A549 (cell line): Measurements from ENCODE around the gene FMOD. TPM values are rescaled to one million over a fixed set of nuclear protein-coding genes. Genes with fewer than 3 reads are reported as not detected.

ENCODE experiments used
- ATAC-seq, 2 experiments: fragments of 200-7000 bp in 1 of 2; fragments of >200 bp in 1 of 2; cut with Nextera tagmentation in 1 of 2; cut with Tn5 transposase in 1 of 2; 3 replicates each; pipeline versions ENCODE4 v1.8.0 to v1.9.1; 2018 to 2020; ENCODE audit warnings: mild to moderate bottlenecking in 1 of 2, moderate library complexity in 1 of 2
- CTCF ChIA-PET: fragments of 300-600 bp; sonication (Branson Sonifier 250); formaldehyde crosslinking; extraction: SDS; loops from one replicate; lab custom pipeline; 2021; ENCODE audit warnings: antibody characterized with exemption, inconsistent platforms; lab: Yijun Ruan, JAX
- POLR2A ChIA-PET: fragments of 350-600 bp; formaldehyde crosslinking; extraction: SDS; loops from one replicate; lab custom pipeline; 2021; ENCODE audit warnings: antibody characterized with exemption, inconsistent platforms; lab: Yijun Ruan, JAX
- DNase-seq, 2 experiments: peaks; one replicate each; pipeline versions ENCODE4 v3.0.0 to v3.0.0-alpha.2; 2011 to 2016; ENCODE audit warnings: low read depth in 1 of 2, low spot score in 1 of 2
- FAIRE-seq: peaks from 2 replicates; lab custom pipeline; 2011; peaks lifted over from hg19 to GRCh38; lab: Jason Lieb, UNC
- H3K27ac ChIP-seq, 2 experiments: fragments of >200 bp; sonication (Bioruptor Twin); formaldehyde crosslinking; 3 replicates each; pipeline ENCODE4 v1.5.1; 2016 to 2017
- H3K4me1 ChIP-seq: fragments of >200 bp; sonication (Bioruptor Twin); formaldehyde crosslinking; 3 replicates; pipeline ENCODE4 v1.6.1; 2016
- H3K4me2 ChIP-seq: fragments of >200 bp; sonication (Bioruptor Twin); formaldehyde crosslinking; 3 replicates; pipeline ENCODE4 v1.6.1; 2016
- H3K4me3 ChIP-seq: fragments of >200 bp; sonication (Bioruptor Twin); formaldehyde crosslinking; 3 replicates; pipeline ENCODE4 v1.5.1; 2016
- H3K9me3 ChIP-seq: fragments of >200 bp; sonication (Bioruptor Twin); formaldehyde crosslinking; 3 replicates; pipeline ENCODE4 v1.6.1; 2016
- ATOH8 ChIP-seq: fragments of 250-450 bp; sonication (Bioruptor Pico); IDR thresholded peaks from 2 replicates; pipeline ENCODE4 v1.5.0; 2020; ENCODE audit warnings: low read depth, mild to moderate bottlenecking, moderate library complexity
- EHMT2 ChIP-seq: fragments of 200-600 bp; sonication (generic); IDR thresholded peaks from 2 replicates; pipeline ENCODE4 v1.6.1; 2016; ENCODE audit warnings: antibody characterized with exemption, low read depth, mild to moderate bottlenecking, moderate library complexity
- FOSB ChIP-seq: fragments of 250-450 bp; sonication (Bioruptor Pico); IDR thresholded peaks from 2 replicates; pipeline ENCODE4 v1.5.0; 2020; ENCODE audit warnings: mild to moderate bottlenecking, moderate library complexity
- FOSL2 ChIP-seq, 2 experiments: fragments of 450-650 bp in 1 of 2; fragments of >200 bp in 1 of 2; sonication (Bioruptor Twin) in 1 of 2; formaldehyde crosslinking; IDR thresholded peaks; 2 replicates each; pipeline versions ENCODE4 v1.5.0 to v1.6.1; 2016 to 2020; ENCODE audit warnings: mild to moderate bottlenecking in 1 of 2, moderate library complexity in 1 of 2
- FOXS1 ChIP-seq: fragments of 250-450 bp; sonication (Bioruptor Pico); IDR thresholded peaks from 2 replicates; pipeline ENCODE4 v1.5.0; 2020; ENCODE audit warnings: mild to moderate bottlenecking, moderate library complexity
- HOXB13 ChIP-seq: fragments of 250-450 bp; sonication (Bioruptor Pico); IDR thresholded peaks from 2 replicates; pipeline ENCODE4 v1.5.0; 2020; ENCODE audit warnings: low read depth, mild to moderate bottlenecking, moderate library complexity
- JUN ChIP-seq, 2 experiments: fragments of >200 bp; sonication (Bioruptor Twin); formaldehyde crosslinking; IDR thresholded peaks; 2 replicates in 1 of 2; 3 replicates in 1 of 2; pipeline ENCODE4 v1.6.1; 2016 to 2017
- JUNB ChIP-seq: fragments of >200 bp; sonication (Bioruptor Twin); formaldehyde crosslinking; IDR thresholded peaks from 2 replicates; pipeline ENCODE4 v1.6.1; 2016
- MAFK ChIP-seq: fragments of 450-650 bp; IDR thresholded peaks from 2 replicates; pipeline ENCODE4 v1.6.1; 2014; ENCODE audit not compliant: partially characterized antibody
- MAZ ChIP-seq: fragments of 150-350 bp; IDR thresholded peaks from 2 replicates; pipeline ENCODE4 v1.6.1; 2014; ENCODE audit warnings: antibody characterized with exemption, low read depth, low read length, borderline replicate concordance
- NPAS2 ChIP-seq: fragments of 250-450 bp; sonication (Bioruptor Pico); IDR thresholded peaks from 2 replicates; pipeline ENCODE4 v1.8.0; 2022; ENCODE audit warnings: mild to moderate bottlenecking, moderate library complexity, borderline replicate concordance
- NR3C1 ChIP-seq: fragments of >200 bp; sonication (Bioruptor Twin); formaldehyde crosslinking; IDR thresholded peaks from 3 replicates; pipeline ENCODE4 v1.6.1; 2017
- RCOR1 ChIP-seq: fragments of 150-350 bp; IDR thresholded peaks from 2 replicates; pipeline ENCODE4 v1.6.1; 2014; ENCODE audit warnings: antibody characterized with exemption, low read length, low read depth
- RFX5 ChIP-seq: fragments of 450-650 bp; IDR thresholded peaks from 2 replicates; pipeline ENCODE4 v1.7.1; 2014; ENCODE audit warnings: antibody characterized with exemption, mild to moderate bottlenecking, moderate library complexity
- SMC3 ChIP-seq: fragments of >200 bp; sonication (Bioruptor Twin); formaldehyde crosslinking; IDR thresholded peaks from 3 replicates; pipeline ENCODE4 v1.6.1; 2018; ENCODE audit warnings: inconsistent platforms
- SREBF2 ChIP-seq: fragments of 450-650 bp; IDR thresholded peaks from 2 replicates; pipeline ENCODE4 v1.6.1; 2014; ENCODE audit warnings: mild to moderate bottlenecking, moderate library complexity
- TFCP2L1 ChIP-seq: fragments of 250-450 bp; sonication (Bioruptor Pico); IDR thresholded peaks from 2 replicates; pipeline ENCODE4 v1.5.0; 2021; ENCODE audit warnings: mild to moderate bottlenecking
- TP53 ChIP-seq: fragments of 250-450 bp; sonication (Bioruptor Pico); IDR thresholded peaks from 2 replicates; pipeline ENCODE4 v1.5.0; 2021; ENCODE audit warnings: mild to moderate bottlenecking, moderate library complexity
- ZC3H11A ChIP-seq: fragments of 450-650 bp; IDR thresholded peaks from 2 replicates; pipeline ENCODE4 v1.6.1; 2014; ENCODE audit warnings: antibody characterized with exemption, mild to moderate bottlenecking
- ZSCAN20 ChIP-seq: fragments of 250-450 bp; sonication (Bioruptor Pico); IDR thresholded peaks from 2 replicates; pipeline ENCODE4 v1.8.0; 2022; ENCODE audit warnings: mild to moderate bottlenecking, moderate library complexity
- WGBS: methylation state at CpG from one replicate; pipeline ENCODE4 v1.1.6; 2017; ENCODE audit errors: missing lambda C conversion rate; 5-methylcytosine and 5-hydroxymethylcytosine counted together
- polyA plus RNA-seq, 4 experiments: library from polyadenylated mRNA; depleted of rRNA in 3 of 4; stranded (reverse); fragments of >200 nt; fragmentation: RNase III in 1 of 4; extraction: RNeasy Plus Mini Kit Qiagen cat#74134 plus additional on column Dnase treatment in 1 of 4; gene quantifications; 2 replicates in 3 of 4; 3 replicates in 1 of 4; pipeline ENCODE4 v1.2.3, GENCODE V29; 2011 to 2017
- TF ChIP-seq, protein P1 (sequence below): IDR thresholded peaks from 2 replicates; pipeline ENCODE4 v1.6.1; 2012
- TF ChIP-seq, protein P2 (sequence below): fragments of 200-600 bp; sonication (generic); IDR thresholded peaks from 2 replicates; pipeline ENCODE4 v1.6.1; 2016; ENCODE audit warnings: antibody characterized with exemption, mild to moderate bottlenecking, moderate library complexity
- TF ChIP-seq, protein P3 (sequence below): fragments of >200 bp; sonication (Bioruptor Twin); formaldehyde crosslinking; IDR thresholded peaks from 3 replicates; pipeline ENCODE4 v1.5.1; 2016
- TF ChIP-seq, protein P4 (sequence below): fragments of 150-350 bp; IDR thresholded peaks from 2 replicates; pipeline ENCODE4 v1.6.1; 2014; ENCODE audit warnings: low read depth, mild to moderate bottlenecking, low read length
- TF ChIP-seq, protein P5 (sequence below): fragments of 250-450 bp; sonication (Bioruptor Pico); IDR thresholded peaks from 2 replicates; pipeline ENCODE4 v1.5.0; 2021; ENCODE audit warnings: mild to moderate bottlenecking, moderate library complexity, borderline replicate concordance

Gene FMOD
- polyA plus RNA-seq, 2 of the 4 experiments (the other 2 are of a cell fraction): 0.03 TPM; not detected in 1

- H3K4me3 ChIP-seq: no peak overlapping the region
- H3K4me1 ChIP-seq: no peaks in the 10 kb centered on the region
- CTCF ChIA-PET: interaction anchor here (0.9 to 15.1 kb wide), 6 partner anchors 11 to 341 kb away, joined by 3 to 223 read pairs (median 4); no protein-coding TSS in a partner anchor
- no peak overlapping the region for H3K27ac ChIP-seq
- FAIRE-seq: no peak
- DNase-seq: no peak
- H3K4me2 ChIP-seq: no peak overlapping the region
- WGBS: 56% methylated on average over 10 of the region's 10 CpGs
- TF ChIP-seq, protein P1, sequence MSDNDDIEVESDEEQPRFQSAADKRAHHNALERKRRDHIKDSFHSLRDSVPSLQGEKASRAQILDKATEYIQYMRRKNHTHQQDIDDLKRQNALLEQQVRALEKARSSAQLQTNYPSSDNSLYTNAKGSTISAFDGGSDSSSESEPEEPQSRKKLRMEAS: no peak
- TF ChIP-seq RCOR1 (no peak), FOXS1 (CRISPR knock-in tag) (no peak), ZC3H11A (no peak), NR3C1 (no peak), TFCP2L1 (CRISPR knock-in tag) (no peak), NPAS2 (no peak), SREBF2 (no peak), MAFK (no peak)
- no peaks in the 10 kb centered on the region for H3K9me3 ChIP-seq
- POLR2A ChIA-PET: no interaction called here
- no peak for ATAC-seq
Measured at GRCh38 chr1:203360547-203361185, 9.7 kb upstream of the FMOD start.

DNA sequence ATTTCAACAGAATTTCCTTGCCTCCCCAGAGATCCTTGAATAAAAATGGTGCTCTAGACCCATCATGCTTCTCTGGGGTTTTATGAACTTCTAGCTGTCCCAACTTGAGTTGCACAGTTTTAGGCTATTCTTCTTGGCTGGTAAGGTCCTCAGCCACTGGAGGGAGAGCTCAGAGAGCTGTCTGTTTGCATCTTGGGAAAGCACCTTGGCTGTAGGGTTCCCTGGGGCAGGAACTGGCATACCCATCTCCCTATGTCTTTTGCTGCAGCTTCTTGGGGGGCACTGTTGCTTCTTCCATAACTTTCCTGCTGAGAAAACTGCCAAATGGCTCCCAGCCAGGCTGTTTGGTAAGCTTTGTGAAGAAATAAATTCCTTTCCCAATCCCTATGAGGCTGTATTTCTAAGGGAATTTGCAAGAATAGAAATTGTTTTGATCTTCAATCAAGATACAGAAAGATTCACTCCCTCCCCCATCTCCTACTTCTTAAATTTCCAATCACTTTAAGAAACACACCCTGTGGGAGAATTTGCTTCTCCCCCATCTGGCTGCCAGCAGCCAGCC, 8.2 kb upstream of the FMOD start:
- no peak overlapping the region for H3K27ac ChIP-seq
- DNase-seq (no peak), ATAC-seq (no peak), FAIRE-seq (no peak)
- ChIA-PET POLR2A (no interaction called here), CTCF (interaction anchor here (1.2 to 15.1 kb wide), 5 partner anchors 17 to 343 kb away, joined by 4 to 223 read pairs (median 6); no protein-coding TSS in a partner anchor)
- H3K4me2 ChIP-seq: no peak overlapping the region
- TF ChIP-seq FOSB (CRISPR knock-in tag) (no peak), FOSL2 (IDR thresholded peaks at IDR 0.05) (no peak), FOSL2 (CRISPR knock-in tag; IDR thresholded peaks at IDR 0.05) (no peak), JUNB (no peak), FOXS1 (CRISPR knock-in tag) (no peak), NPAS2 (no peak), ATOH8 (CRISPR knock-in tag) (no peak), ZSCAN20 (no peak), MAZ (no peak), EHMT2 (no peak), RFX5 (no peak), JUN (IDR thresholded peaks at IDR 0.05) (no peak), TP53 (CRISPR knock-in tag) (no peak), SMC3 (no peak), HOXB13 (no peak)
- TF ChIP-seq, protein P2, sequence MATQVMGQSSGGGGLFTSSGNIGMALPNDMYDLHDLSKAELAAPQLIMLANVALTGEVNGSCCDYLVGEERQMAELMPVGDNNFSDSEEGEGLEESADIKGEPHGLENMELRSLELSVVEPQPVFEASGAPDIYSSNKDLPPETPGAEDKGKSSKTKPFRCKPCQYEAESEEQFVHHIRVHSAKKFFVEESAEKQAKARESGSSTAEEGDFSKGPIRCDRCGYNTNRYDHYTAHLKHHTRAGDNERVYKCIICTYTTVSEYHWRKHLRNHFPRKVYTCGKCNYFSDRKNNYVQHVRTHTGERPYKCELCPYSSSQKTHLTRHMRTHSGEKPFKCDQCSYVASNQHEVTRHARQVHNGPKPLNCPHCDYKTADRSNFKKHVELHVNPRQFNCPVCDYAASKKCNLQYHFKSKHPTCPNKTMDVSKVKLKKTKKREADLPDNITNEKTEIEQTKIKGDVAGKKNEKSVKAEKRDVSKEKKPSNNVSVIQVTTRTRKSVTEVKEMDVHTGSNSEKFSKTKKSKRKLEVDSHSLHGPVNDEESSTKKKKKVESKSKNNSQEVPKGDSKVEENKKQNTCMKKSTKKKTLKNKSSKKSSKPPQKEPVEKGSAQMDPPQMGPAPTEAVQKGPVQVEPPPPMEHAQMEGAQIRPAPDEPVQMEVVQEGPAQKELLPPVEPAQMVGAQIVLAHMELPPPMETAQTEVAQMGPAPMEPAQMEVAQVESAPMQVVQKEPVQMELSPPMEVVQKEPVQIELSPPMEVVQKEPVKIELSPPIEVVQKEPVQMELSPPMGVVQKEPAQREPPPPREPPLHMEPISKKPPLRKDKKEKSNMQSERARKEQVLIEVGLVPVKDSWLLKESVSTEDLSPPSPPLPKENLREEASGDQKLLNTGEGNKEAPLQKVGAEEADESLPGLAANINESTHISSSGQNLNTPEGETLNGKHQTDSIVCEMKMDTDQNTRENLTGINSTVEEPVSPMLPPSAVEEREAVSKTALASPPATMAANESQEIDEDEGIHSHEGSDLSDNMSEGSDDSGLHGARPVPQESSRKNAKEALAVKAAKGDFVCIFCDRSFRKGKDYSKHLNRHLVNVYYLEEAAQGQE: no peak
- TF ChIP-seq, protein P3, sequence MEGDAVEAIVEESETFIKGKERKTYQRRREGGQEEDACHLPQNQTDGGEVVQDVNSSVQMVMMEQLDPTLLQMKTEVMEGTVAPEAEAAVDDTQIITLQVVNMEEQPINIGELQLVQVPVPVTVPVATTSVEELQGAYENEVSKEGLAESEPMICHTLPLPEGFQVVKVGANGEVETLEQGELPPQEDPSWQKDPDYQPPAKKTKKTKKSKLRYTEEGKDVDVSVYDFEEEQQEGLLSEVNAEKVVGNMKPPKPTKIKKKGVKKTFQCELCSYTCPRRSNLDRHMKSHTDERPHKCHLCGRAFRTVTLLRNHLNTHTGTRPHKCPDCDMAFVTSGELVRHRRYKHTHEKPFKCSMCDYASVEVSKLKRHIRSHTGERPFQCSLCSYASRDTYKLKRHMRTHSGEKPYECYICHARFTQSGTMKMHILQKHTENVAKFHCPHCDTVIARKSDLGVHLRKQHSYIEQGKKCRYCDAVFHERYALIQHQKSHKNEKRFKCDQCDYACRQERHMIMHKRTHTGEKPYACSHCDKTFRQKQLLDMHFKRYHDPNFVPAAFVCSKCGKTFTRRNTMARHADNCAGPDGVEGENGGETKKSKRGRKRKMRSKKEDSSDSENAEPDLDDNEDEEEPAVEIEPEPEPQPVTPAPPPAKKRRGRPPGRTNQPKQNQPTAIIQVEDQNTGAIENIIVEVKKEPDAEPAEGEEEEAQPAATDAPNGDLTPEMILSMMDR: no peak
- TF ChIP-seq, protein P4, sequence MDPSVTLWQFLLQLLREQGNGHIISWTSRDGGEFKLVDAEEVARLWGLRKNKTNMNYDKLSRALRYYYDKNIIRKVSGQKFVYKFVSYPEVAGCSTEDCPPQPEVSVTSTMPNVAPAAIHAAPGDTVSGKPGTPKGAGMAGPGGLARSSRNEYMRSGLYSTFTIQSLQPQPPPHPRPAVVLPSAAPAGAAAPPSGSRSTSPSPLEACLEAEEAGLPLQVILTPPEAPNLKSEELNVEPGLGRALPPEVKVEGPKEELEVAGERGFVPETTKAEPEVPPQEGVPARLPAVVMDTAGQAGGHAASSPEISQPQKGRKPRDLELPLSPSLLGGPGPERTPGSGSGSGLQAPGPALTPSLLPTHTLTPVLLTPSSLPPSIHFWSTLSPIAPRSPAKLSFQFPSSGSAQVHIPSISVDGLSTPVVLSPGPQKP: no peak
- TF ChIP-seq, protein P5, sequence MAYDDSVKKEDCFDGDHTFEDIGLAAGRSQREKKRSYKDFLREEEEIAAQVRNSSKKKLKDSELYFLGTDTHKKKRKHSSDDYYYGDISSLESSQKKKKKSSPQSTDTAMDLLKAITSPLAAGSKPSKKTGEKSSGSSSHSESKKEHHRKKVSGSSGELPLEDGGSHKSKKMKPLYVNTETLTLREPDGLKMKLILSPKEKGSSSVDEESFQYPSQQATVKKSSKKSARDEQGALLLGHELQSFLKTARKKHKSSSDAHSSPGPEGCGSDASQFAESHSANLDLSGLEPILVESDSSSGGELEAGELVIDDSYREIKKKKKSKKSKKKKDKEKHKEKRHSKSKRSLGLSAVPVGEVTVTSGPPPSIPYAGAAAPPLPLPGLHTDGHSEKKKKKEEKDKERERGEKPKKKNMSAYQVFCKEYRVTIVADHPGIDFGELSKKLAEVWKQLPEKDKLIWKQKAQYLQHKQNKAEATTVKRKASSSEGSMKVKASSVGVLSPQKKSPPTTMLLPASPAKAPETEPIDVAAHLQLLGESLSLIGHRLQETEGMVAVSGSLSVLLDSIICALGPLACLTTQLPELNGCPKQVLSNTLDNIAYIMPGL (CRISPR knock-in tag): no peak
- no peak overlapping the region for H3K4me3 ChIP-seq
- no peaks in the 10 kb centered on the region for H3K4me1 ChIP-seq
- H3K9me3 ChIP-seq: no peaks in the 10 kb centered on the region
